Ovary (tissue), 3 donors: ENCODE measurements around the gene TIGAR.

ENCODE experiments used
- CTCF ChIP-seq, 3 donors: fragments of 450-650 bp in 2 of 3; fragments of 200-600 bp in 1 of 3; IDR thresholded peaks; one replicate each; pipeline versions ENCODE4 v1.5.1 to v1.8.0; 2016 to 2022; ENCODE audit warnings: antibody characterized with exemption in 3 of 3, mild to moderate bottlenecking in 1 of 3
- EP300 ChIP-seq: sonication (generic); formaldehyde crosslinking; IDR thresholded peaks from one replicate; pipeline ENCODE4 v1.6.1; 2017; ENCODE audit warnings: antibody characterized with exemption
- donor health status: DM: no; HTN: no; CAD: no.

DNA sequence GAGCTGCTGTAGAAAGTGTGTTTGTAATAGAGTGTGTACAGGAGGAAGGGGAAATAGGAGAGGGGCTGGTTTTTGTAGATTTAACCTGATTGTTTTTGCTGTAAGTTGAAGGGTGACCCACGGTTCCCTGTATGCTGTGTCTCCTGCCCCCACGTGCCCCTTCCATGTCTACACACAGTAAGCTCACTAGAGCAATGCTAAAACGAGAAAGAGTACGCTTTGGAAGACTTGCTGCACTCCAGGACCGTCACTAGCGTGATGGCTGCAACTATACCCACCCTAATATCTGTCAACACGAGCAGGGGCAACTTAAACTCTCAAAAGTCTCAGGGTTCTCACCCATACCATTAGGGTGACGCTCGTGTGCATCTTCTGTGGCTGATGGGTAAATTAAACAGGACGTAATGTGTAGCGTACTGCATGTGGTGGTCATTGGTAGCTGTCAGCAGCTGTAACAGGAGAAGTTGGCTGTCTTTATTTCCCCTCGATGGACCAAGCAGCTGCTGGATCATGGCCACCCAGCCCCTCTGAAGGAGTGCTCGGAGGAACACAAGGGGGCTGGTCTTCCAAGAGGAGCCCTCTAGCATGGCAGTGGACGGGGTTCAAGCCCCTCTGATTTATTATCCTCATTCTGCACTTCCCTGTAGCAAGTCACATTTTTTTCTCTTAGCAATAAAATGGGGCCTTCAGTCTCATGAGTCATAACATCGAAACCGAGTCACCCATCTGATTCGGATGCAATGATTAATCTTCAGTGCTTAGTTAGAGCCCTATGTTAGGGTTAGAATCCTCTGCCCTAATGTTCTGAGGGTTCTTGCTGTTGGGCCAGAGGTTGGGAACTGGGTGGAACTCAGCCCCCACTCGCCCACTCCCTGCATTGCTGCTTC is 33.4 kb upstream of the TIGAR start:
- no peak for TF ChIP-seq CTCF (IDR thresholded peaks at IDR 0.05)
- no peak for TF ChIP-seq EP300
